Liver (tissue), 9 donors: ENCODE data around the gene PNMA8A. TPM values are rescaled to one million over a fixed set of nuclear protein-coding genes. Genes with fewer than 3 reads are reported as not detected.
"Not testable (repeated sequence)": the region's sequence is repeated elsewhere in the genome, so short reads cannot be mapped to it uniquely, and the experiment has no call there.

ENCODE experiments used
- DNase-seq: peaks from one replicate; pipeline ENCODE4 v3.0.0-alpha.2; 2017; ENCODE audit warnings: low spot score
- H3K27ac ChIP-seq, 2 donors: one replicate each; pipeline ENCODE4 v1.7.0; 2013; ENCODE audit warnings: inconsistent platforms in 2 of 2, low read length in 2 of 2, control low read depth in 1 of 2, low read depth in 1 of 2, mild to moderate bottlenecking in 1 of 2
- H3K27me3 ChIP-seq, 4 donors: one replicate each; pipeline versions ENCODE4 v1.6.1 to v1.7.0; 2013; ENCODE audit warnings: low read length in 3 of 4, inconsistent platforms in 1 of 4, mild to moderate bottlenecking in 1 of 4, moderate library complexity in 1 of 4; ENCODE audit not compliant: control insufficient read depth in 4 of 4, insufficient read depth in 4 of 4
- H3K36me3 ChIP-seq, 4 donors: one replicate each; pipeline versions ENCODE4 v1.6.1 to v1.7.0; 2013; ENCODE audit warnings: low read length in 3 of 4, mild to moderate bottlenecking in 3 of 4, low read depth in 1 of 4, moderate library complexity in 1 of 4; ENCODE audit not compliant: control insufficient read depth in 4 of 4, insufficient read depth in 3 of 4
- H3K4me1 ChIP-seq, 4 donors: one replicate each; pipeline versions ENCODE4 v1.6.1 to v1.7.0; 2013; ENCODE audit warnings: low read length in 3 of 4, mild to moderate bottlenecking in 3 of 4, moderate library complexity in 1 of 4; ENCODE audit not compliant: control insufficient read depth in 4 of 4, insufficient read depth in 4 of 4
- H3K4me3 ChIP-seq, 3 donors: one replicate each; pipeline versions ENCODE4 v1.6.1 to v1.7.0; 2013; ENCODE audit warnings: low read length in 3 of 3, control low read depth in 1 of 3, low read depth in 1 of 3, mild to moderate bottlenecking in 1 of 3
- H3K9ac ChIP-seq, 2 donors: one replicate each; pipeline ENCODE4 v1.7.0; 2013; ENCODE audit warnings: low read length in 2 of 2, mild to moderate bottlenecking in 2 of 2, moderate library complexity in 2 of 2, control low read depth in 1 of 2, low read depth in 1 of 2
- H3K9me3 ChIP-seq, 4 donors: one replicate each; pipeline versions ENCODE4 v1.6.1 to v1.7.0; 2013; ENCODE audit warnings: low read length in 3 of 4; ENCODE audit not compliant: control insufficient read depth in 4 of 4
- EGR1 ChIP-seq, 2 donors: IDR thresholded peaks; 2 replicates each; pipeline ENCODE4 v1.6.1; 2016 to 2018; ENCODE audit warnings: antibody characterized with exemption in 2 of 2, low read depth in 2 of 2
- FOXA1 ChIP-seq: IDR thresholded peaks from 2 replicates; pipeline ENCODE4 v1.6.1; 2016; ENCODE audit warnings: antibody characterized with exemption
- FOXA2 ChIP-seq: IDR thresholded peaks from 2 replicates; pipeline ENCODE4 v1.6.1; 2016; ENCODE audit warnings: antibody characterized with exemption
- GABPA ChIP-seq, 2 donors: IDR thresholded peaks in 1 of 2; conservative IDR thresholded peaks in 1 of 2; 2 replicates each; pipeline ENCODE4 v1.6.1; 2016; ENCODE audit warnings: antibody characterized with exemption in 2 of 2, mild to moderate bottlenecking in 1 of 2, moderate library complexity in 1 of 2
- HNF4A ChIP-seq, 2 donors: conservative IDR thresholded peaks; 2 replicates each; pipeline ENCODE4 v1.6.1; 2016; ENCODE audit warnings: antibody characterized with exemption in 2 of 2, mild to moderate bottlenecking in 2 of 2
- HNF4G ChIP-seq: IDR thresholded peaks from 2 replicates; pipeline ENCODE4 v1.6.1; 2016; ENCODE audit warnings: antibody characterized with exemption
- JUND ChIP-seq, 2 donors: IDR thresholded peaks; 2 replicates each; pipeline ENCODE4 v1.6.1; 2016; ENCODE audit warnings: antibody characterized with exemption in 2 of 2
- MAX ChIP-seq: IDR thresholded peaks from 2 replicates; pipeline ENCODE4 v1.6.1; 2016; ENCODE audit warnings: antibody characterized with exemption
- RAD21 ChIP-seq, 2 donors: IDR thresholded peaks; 2 replicates each; pipeline ENCODE4 v1.6.1; 2016; ENCODE audit warnings: antibody characterized with exemption in 2 of 2, mild to moderate bottlenecking in 2 of 2
- SP1 ChIP-seq: IDR thresholded peaks from 2 replicates; pipeline ENCODE4 v1.6.1; 2018; ENCODE audit warnings: antibody characterized with exemption, mild to moderate bottlenecking
- TAF1 ChIP-seq: conservative IDR thresholded peaks from 2 replicates; pipeline ENCODE4 v1.6.1; 2016; ENCODE audit warnings: antibody characterized with exemption, mild to moderate bottlenecking
- YY1 ChIP-seq: IDR thresholded peaks from 2 replicates; pipeline ENCODE4 v1.6.1; 2016; ENCODE audit warnings: antibody characterized with exemption, mild to moderate bottlenecking
- ZBTB33 ChIP-seq: IDR thresholded peaks from 2 replicates; pipeline ENCODE4 v1.6.1; 2016; ENCODE audit warnings: antibody characterized with exemption
- WGBS: extraction: QIAGEN DNeasy Blood & Tissue Kit; methylation state at CpG from one replicate; pipeline ENCODE4 v1.1.7; 2013; 5-methylcytosine and 5-hydroxymethylcytosine counted together
- polyA plus RNA-seq, 2 donors: library from polyadenylated mRNA; stranded (reverse) in 1 of 2; unstranded in 1 of 2; fragments of 200-250 nt in 1 of 2; fragments of >200 nt in 1 of 2; fragmentation: Nextera tagmentation in 1 of 2; extraction: Ambion mirVana in 1 of 2; gene quantifications; one replicate each; pipeline versions ENCODE4 v1.2.1 to v1.2.3, GENCODE V29; 2013 to 2015
- total RNA-seq, 2 donors: library from RNA; depleted of rRNA; stranded (reverse); fragments of >200 nt; gene quantifications; one replicate each; pipeline ENCODE4 v1.2.3, GENCODE V29; 2014
- TF ChIP-seq, protein P1 (sequence below): IDR thresholded peaks from 2 replicates; pipeline ENCODE4 v1.6.1; 2016; ENCODE audit warnings: antibody characterized with exemption
- TF ChIP-seq, protein P2 (sequence below): fragments of 150-350 bp; IDR thresholded peaks from 2 replicates; pipeline ENCODE4 v1.5.1; 2017; ENCODE audit warnings: improper control_type of control experiment, low read depth, low read length; ENCODE audit not compliant: missing input control
- TF ChIP-seq, protein P3 (sequence below): IDR thresholded peaks from 2 replicates; pipeline ENCODE4 v1.6.1; 2016; ENCODE audit warnings: antibody characterized with exemption, mild to moderate bottlenecking
- donor health status: healthy.
- donor health status: healthy.
- donor health status: healthy.
- donor health status: healthy.
- donor health status: healthy.

The PNMA8A gene
- total and polyA plus RNA-seq, 4 donors = 0.17 to 0.93 (median 0.22) TPM; not detected in 1

DNA sequence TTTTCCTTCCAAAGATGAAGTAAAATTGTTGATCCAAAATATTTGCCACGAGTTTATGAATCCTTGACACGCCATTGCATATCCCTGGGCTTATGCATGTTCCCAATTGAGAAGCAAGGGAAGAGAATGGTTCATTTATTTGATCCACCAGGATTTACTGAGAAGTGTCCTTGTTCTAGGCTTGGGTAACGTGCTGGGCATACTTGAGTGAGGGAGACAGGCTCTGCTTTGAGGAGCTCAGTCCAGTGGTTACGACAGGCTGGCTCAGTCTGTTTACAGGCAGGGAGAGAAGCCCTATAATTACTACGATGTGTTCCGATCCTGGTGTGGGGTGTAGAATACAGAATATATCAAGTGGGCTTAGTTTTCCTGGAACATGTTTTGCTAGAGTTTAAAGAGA lies 36.4 kb downstream of the PNMA8A start:
- H3K36me3 ChIP-seq = no peaks in the 10 kb centered on the region
- H3K27me3 ChIP-seq = peaks cover 0 to 4% (median under 1%) of the 10 kb centered on the region in 4 donors
- WGBS = 50% methylated on average over 6 of the region's 6 CpGs
- H3K9ac ChIP-seq = no peak overlapping the region
- no peaks in the 10 kb centered on the region for H3K9me3 ChIP-seq
- TF ChIP-seq, protein P1, sequence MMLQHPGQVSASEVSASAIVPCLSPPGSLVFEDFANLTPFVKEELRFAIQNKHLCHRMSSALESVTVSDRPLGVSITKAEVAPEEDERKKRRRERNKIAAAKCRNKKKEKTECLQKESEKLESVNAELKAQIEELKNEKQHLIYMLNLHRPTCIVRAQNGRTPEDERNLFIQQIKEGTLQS = no peak
- no peak for TF ChIP-seq FOXA2
- TF ChIP-seq, protein P2, sequence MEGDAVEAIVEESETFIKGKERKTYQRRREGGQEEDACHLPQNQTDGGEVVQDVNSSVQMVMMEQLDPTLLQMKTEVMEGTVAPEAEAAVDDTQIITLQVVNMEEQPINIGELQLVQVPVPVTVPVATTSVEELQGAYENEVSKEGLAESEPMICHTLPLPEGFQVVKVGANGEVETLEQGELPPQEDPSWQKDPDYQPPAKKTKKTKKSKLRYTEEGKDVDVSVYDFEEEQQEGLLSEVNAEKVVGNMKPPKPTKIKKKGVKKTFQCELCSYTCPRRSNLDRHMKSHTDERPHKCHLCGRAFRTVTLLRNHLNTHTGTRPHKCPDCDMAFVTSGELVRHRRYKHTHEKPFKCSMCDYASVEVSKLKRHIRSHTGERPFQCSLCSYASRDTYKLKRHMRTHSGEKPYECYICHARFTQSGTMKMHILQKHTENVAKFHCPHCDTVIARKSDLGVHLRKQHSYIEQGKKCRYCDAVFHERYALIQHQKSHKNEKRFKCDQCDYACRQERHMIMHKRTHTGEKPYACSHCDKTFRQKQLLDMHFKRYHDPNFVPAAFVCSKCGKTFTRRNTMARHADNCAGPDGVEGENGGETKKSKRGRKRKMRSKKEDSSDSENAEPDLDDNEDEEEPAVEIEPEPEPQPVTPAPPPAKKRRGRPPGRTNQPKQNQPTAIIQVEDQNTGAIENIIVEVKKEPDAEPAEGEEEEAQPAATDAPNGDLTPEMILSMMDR = no peak
- TF ChIP-seq, protein P3, sequence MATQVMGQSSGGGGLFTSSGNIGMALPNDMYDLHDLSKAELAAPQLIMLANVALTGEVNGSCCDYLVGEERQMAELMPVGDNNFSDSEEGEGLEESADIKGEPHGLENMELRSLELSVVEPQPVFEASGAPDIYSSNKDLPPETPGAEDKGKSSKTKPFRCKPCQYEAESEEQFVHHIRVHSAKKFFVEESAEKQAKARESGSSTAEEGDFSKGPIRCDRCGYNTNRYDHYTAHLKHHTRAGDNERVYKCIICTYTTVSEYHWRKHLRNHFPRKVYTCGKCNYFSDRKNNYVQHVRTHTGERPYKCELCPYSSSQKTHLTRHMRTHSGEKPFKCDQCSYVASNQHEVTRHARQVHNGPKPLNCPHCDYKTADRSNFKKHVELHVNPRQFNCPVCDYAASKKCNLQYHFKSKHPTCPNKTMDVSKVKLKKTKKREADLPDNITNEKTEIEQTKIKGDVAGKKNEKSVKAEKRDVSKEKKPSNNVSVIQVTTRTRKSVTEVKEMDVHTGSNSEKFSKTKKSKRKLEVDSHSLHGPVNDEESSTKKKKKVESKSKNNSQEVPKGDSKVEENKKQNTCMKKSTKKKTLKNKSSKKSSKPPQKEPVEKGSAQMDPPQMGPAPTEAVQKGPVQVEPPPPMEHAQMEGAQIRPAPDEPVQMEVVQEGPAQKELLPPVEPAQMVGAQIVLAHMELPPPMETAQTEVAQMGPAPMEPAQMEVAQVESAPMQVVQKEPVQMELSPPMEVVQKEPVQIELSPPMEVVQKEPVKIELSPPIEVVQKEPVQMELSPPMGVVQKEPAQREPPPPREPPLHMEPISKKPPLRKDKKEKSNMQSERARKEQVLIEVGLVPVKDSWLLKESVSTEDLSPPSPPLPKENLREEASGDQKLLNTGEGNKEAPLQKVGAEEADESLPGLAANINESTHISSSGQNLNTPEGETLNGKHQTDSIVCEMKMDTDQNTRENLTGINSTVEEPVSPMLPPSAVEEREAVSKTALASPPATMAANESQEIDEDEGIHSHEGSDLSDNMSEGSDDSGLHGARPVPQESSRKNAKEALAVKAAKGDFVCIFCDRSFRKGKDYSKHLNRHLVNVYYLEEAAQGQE = no peak
- no peak for TF ChIP-seq ZBTB33
- TF ChIP-seq MAX = no peak
- TF ChIP-seq FOXA1 = no peak
- no peak for TF ChIP-seq SP1
- TF ChIP-seq TAF1 = no peak
- no peak for TF ChIP-seq HNF4G
- no peak for TF ChIP-seq EGR1 (IDR thresholded peaks at IDR 0.05; ENCODE audit: low read depth in 2 of 2)
- TF ChIP-seq JUND (IDR thresholded peaks at IDR 0.05) = no peak
- no peak for TF ChIP-seq RAD21 (IDR thresholded peaks at IDR 0.05)
- no peak for TF ChIP-seq GABPA (IDR thresholded peaks at IDR 0.05 in 1 of 2, conservative IDR thresholded peaks at IDR 0.05 in 1 of 2)
- no peak for TF ChIP-seq HNF4A (conservative IDR thresholded peaks at IDR 0.05)
- no peak for TF ChIP-seq YY1
- no peak overlapping the region for H3K4me3 ChIP-seq
- H3K4me1 ChIP-seq = no peaks in the 10 kb centered on the region
- DNase-seq = no peak
- H3K27ac ChIP-seq = no peak overlapping the region

DNA sequence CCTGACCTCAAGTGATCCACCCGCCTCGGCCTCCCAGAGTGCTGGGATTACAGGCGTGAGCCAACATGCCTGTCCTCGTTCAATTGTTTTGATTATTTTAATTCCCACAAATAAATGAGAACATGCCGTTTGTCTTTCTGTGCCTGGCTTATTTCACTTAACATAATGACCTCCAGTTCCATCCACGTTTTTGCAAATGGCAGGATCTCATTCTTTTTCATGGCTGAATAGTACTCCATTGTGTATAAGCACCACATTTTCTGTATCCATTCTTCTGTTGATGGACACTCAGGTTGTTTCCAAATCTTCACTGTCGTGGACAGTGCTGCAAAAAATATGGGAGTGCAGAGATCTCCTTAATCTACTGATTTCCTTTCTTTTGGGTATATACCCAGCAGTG lies 37.9 kb downstream of the PNMA8A start:
- not testable (repeated sequence) for H3K27me3 ChIP-seq, H3K4me3 ChIP-seq

More for the DNA sequence above, 37.9 kb downstream of the PNMA8A start:
- H3K27ac ChIP-seq, H3K36me3 ChIP-seq, H3K9me3 ChIP-seq, DNase-seq, H3K9ac ChIP-seq, H3K4me1 ChIP-seq: not testable (repeated sequence)
- WGBS = 62% methylated on average over 7 of the region's 7 CpGs
